ENCODE data around the gene XRCC1.
"Not testable (repeated sequence)": the region's sequence is repeated elsewhere in the genome, so short reads cannot be mapped to it uniquely, and the experiment has no call there.

Gene XRCC1

GRCh38 chr19:43546581-43546980 is 28.7 kb downstream of the XRCC1 start:
- DNase-seq (ENCODE audit: low read depth, low spot score): no peak

GRCh38 chr19:43545981-43546380 is 29.3 kb downstream of the XRCC1 start:
- no peak for DNase-seq (ENCODE audit: low read depth, low spot score)

GRCh38 chr19:43545276-43545675 is 30.1 kb downstream of the XRCC1 start:
- no peak for DNase-seq (ENCODE audit: low read depth, low spot score)

GRCh38 chr19:43544077-43544476 is 31.2 kb downstream of the XRCC1 start:
- no peak for DNase-seq (ENCODE audit: low read depth, low spot score)

- DNase-seq (ENCODE audit: low read depth, low spot score): no peak
Observed at GRCh38 chr19:43541920-43542650, 33.2 kb downstream of the XRCC1 start.

GRCh38 chr19:43540381-43540780 is 34.9 kb downstream of the XRCC1 start:
- DNase-seq (ENCODE audit: low read depth, low spot score): no peak

- no peak for DNase-seq (ENCODE audit: low read depth, low spot score)
Observed at GRCh38 chr19:43538922-43539321, 36.4 kb downstream of the XRCC1 start.

- no peak for DNase-seq (ENCODE audit: low read depth, low spot score)
Observed at GRCh38 chr19:43534816-43535761, 40.2 kb downstream of the XRCC1 start.

GRCh38 chr19:43534305-43534815 is 41.0 kb downstream of the XRCC1 start:
- no peak for DNase-seq (ENCODE audit: low read depth, low spot score)

- DNase-seq (ENCODE audit: low read depth, low spot score): peak; percentile 86
Observed at GRCh38 chr19:43533546-43534304, 41.6 kb downstream of the XRCC1 start.

- peak; percentile 65 for DNase-seq (ENCODE audit: low read depth, low spot score)
Observed at GRCh38 chr19:43532962-43533545, 42.3 kb downstream of the XRCC1 start, which contains the start of gene ZNF575. Gene ZNF575, plus strand, starts transcription at chr19:43533188. Its CDS starts 1,235 bp downstream, at chr19:43534423.

- no peak for DNase-seq (ENCODE audit: low read depth, low spot score)
Observed at GRCh38 chr19:43532571-43532961, 42.8 kb downstream of the XRCC1 start.

GRCh38 chr19:43527860-43528622 is 47.3 kb downstream of the XRCC1 start:
- no peak for DNase-seq (ENCODE audit: low read depth, low spot score)

- DNase-seq (ENCODE audit: low read depth, low spot score): peak; percentile 41
Observed at GRCh38 chr19:43526884-43527859, 48.2 kb downstream of the XRCC1 start, which contains the start of gene ETHE1. Gene ETHE1, minus strand, starts transcription at chr19:43527201. Its CDS starts 24 bp downstream, at chr19:43527177.

GRCh38 chr19:43525836-43526771 is 49.2 kb downstream of the XRCC1 start:
- DNase-seq (ENCODE audit: low read depth, low spot score): no peak

GRCh38 chr19:43524922-43525835 is 50.1 kb downstream of the XRCC1 start:
- DNase-seq (ENCODE audit: low read depth, low spot score): no peak

- DNase-seq (ENCODE audit: low read depth, low spot score): not testable (repeated sequence)
Observed at GRCh38 chr19:43523696-43524095, 51.6 kb downstream of the XRCC1 start.
